MM.1S (cell line): ENCODE data around the gene ERC2.

Experiments
- DNase-seq: peaks from one replicate; pipeline ENCODE4 v3.0.0-alpha.2; 2015
- H2AFZ ChIP-seq: fragments of 300-600 bp; sonication (generic); 2 replicates; pipeline ENCODE4 v1.6.0; 2016; ENCODE audit warnings: antibody characterized with exemption, low read length
- H3F3A ChIP-seq: fragments of 300-600 bp; sonication (generic); 2 replicates; pipeline ENCODE4 v1.6.1; 2016; ENCODE audit warnings: mild to moderate bottlenecking, antibody characterized with exemption, low read length, moderate library complexity, mixed read lengths; ENCODE audit not compliant: insufficient read depth
- H3K27ac ChIP-seq: fragments of 300-600 bp; sonication (generic); 2 replicates; pipeline ENCODE4 v1.5.1; 2016; ENCODE audit warnings: mild to moderate bottlenecking, low read length
- H3K27me3 ChIP-seq: fragments of 300-600 bp; sonication (generic); replicated peaks from 2 replicates; pipeline ENCODE4 v1.6.0; 2016; ENCODE audit warnings: low read length; ENCODE audit not compliant: insufficient read depth
- H3K36me3 ChIP-seq: fragments of 300-600 bp; sonication (generic); replicated peaks from 2 replicates; pipeline ENCODE4 v1.6.1; 2016; ENCODE audit warnings: mild to moderate bottlenecking, low read length, mixed read lengths; ENCODE audit not compliant: insufficient read depth
- H3K4me1 ChIP-seq: fragments of 300-600 bp; sonication (generic); 2 replicates; pipeline ENCODE4 v1.6.1; 2016; ENCODE audit warnings: low read length, mixed read lengths
- H3K4me2 ChIP-seq: fragments of 300-600 bp; sonication (generic); 2 replicates; pipeline ENCODE4 v1.6.0; 2016; ENCODE audit warnings: low read depth, low read length
- H3K4me3 ChIP-seq: fragments of 300-600 bp; sonication (generic); 2 replicates; pipeline ENCODE4 v1.5.1; 2016; ENCODE audit warnings: low read length, mixed read lengths
- H3K79me2 ChIP-seq: fragments of 300-600 bp; sonication (generic); 2 replicates; pipeline ENCODE4 v1.6.1; 2016; ENCODE audit warnings: mixed run types, low read length, mixed read lengths
- H3K9ac ChIP-seq: fragments of 300-600 bp; sonication (generic); 2 replicates; pipeline ENCODE4 v1.6.1; 2016; ENCODE audit warnings: low read length, mixed read lengths
- H3K9me2 ChIP-seq: fragments of 300-600 bp; sonication (generic); replicated peaks from 2 replicates; pipeline ENCODE4 v1.6.1; 2016; ENCODE audit warnings: mild to moderate bottlenecking, low read length, mixed read lengths; ENCODE audit not compliant: insufficient read depth
- H3K9me3 ChIP-seq: fragments of 300-600 bp; sonication (generic); replicated peaks from 2 replicates; pipeline ENCODE4 v1.6.1; 2016; ENCODE audit warnings: mild to moderate bottlenecking, low read length, mixed read lengths; ENCODE audit not compliant: insufficient read depth
- H4K20me1 ChIP-seq: fragments of 300-600 bp; sonication (generic); 2 replicates; pipeline ENCODE4 v1.6.1; 2016; ENCODE audit warnings: mild to moderate bottlenecking, low read length, moderate library complexity, mixed read lengths; ENCODE audit not compliant: insufficient read depth
- CTCF ChIP-seq: fragments of 300-600 bp; sonication (generic); IDR thresholded peaks from 2 replicates; pipeline ENCODE4 v1.5.1; 2016; ENCODE audit warnings: antibody characterized with exemption, low read length, mixed read lengths
- EZH2 ChIP-seq: fragments of 300-600 bp; sonication (generic); optimal IDR thresholded peaks from 2 replicates; pipeline ENCODE3; 2017; ENCODE audit warnings: low read depth, mild to moderate bottlenecking, antibody characterized with exemption, low read length, mixed read lengths
- EZH2phosphoT487 ChIP-seq: fragments of 300-600 bp; sonication (generic); IDR thresholded peaks from 2 replicates; pipeline ENCODE4 v1.6.1; 2018; ENCODE audit warnings: antibody characterized with exemption, low read length

Gene ERC2

DNA sequence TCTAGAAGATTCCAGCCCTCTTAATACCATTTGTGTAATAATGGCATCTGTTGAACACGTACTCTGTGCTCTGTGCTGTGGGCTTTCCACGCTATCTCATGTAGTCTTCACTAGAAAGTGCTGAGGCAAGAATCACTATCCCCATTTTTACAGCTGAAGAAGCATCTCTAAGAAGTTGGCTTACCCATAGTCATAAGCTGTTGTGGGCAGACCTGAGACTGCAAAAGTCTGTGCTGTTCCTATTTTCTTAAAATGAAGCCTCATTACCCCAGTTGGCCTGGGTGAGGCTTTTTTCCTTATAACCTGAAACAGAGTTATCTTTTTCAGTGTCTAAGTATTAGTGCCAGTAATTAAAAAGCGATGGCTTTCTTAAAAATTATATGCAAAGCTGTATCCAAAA lies 58.5 kb downstream of the ERC2 start:
- Histone ChIP-seq H3K27ac (no peak overlapping the region), H3K4me2 (no peak overlapping the region), H2AFZ (no peak overlapping the region), H3K9me3 (no peaks in the 10 kb centered on the region), H3F3A (no peaks in the 10 kb centered on the region), H4K20me1 (no peaks in the 10 kb centered on the region), H3K27me3 (no peaks in the 10 kb centered on the region), H3K79me2 (no peaks in the 10 kb centered on the region), H3K9ac (no peak overlapping the region), H3K9me2 (no peaks in the 10 kb centered on the region), H3K4me1 (no peaks in the 10 kb centered on the region), H3K36me3 (no peaks in the 10 kb centered on the region), H3K4me3 (no peak overlapping the region)
- no peak for TF ChIP-seq EZH2phosphoT487
- no peak for TF ChIP-seq CTCF
- no peak for TF ChIP-seq EZH2
- no peak for DNase-seq

DNA sequence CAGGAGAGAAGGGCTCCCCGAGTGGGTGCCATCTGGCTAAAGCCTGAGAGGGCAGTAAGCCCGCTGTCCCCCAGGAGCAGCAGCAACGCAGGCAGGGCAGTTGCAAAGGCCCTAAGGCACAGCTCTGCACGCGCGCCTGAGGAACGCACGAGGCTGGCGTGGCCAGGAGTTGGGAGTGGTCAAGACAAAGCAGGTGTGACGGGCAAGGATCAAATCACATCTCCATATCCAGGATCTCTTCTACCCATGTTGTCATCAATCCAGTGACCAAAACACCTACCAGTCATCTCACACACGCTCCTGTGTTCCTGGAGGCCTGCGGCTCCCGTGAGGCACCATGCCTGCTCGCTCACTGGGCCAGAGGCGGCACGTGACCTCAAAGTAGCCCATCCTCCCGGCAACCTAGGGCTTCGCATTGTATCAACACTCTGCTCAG lies 59.5 kb downstream of the ERC2 start:
- H3K9me2 ChIP-seq = no peaks in the 10 kb centered on the region
- H3K4me1 ChIP-seq = no peaks in the 10 kb centered on the region
- no peak overlapping the region for H3K4me3 ChIP-seq
- H3K27me3 ChIP-seq = no peaks in the 10 kb centered on the region
- H3K79me2 ChIP-seq = no peaks in the 10 kb centered on the region
- H3K4me2 ChIP-seq = no peak overlapping the region
- H3K27ac ChIP-seq = no peak overlapping the region
- DNase-seq = no peak
- H3K9ac ChIP-seq = no peak overlapping the region
- H2AFZ ChIP-seq = no peak overlapping the region
- no peaks in the 10 kb centered on the region for H3K36me3 ChIP-seq
- H3K9me3 ChIP-seq = no peaks in the 10 kb centered on the region
- no peaks in the 10 kb centered on the region for H4K20me1 ChIP-seq
- no peaks in the 10 kb centered on the region for H3F3A ChIP-seq
- TF ChIP-seq EZH2phosphoT487 = no peak
- no peak for TF ChIP-seq EZH2

- no peak for DNase-seq
- Histone ChIP-seq H3K9me2 (no peaks in the 10 kb centered on the region), H3K27ac (no peak overlapping the region), H2AFZ (no peak overlapping the region), H3K27me3 (no peaks in the 10 kb centered on the region), H3K9me3 (no peaks in the 10 kb centered on the region), H3K4me2 (no peak overlapping the region), H3K4me1 (no peaks in the 10 kb centered on the region), H4K20me1 (no peaks in the 10 kb centered on the region), H3K79me2 (no peaks in the 10 kb centered on the region), H3K36me3 (no peaks in the 10 kb centered on the region), H3K4me3 (no peak overlapping the region), H3F3A (no peaks in the 10 kb centered on the region), H3K9ac (no peak overlapping the region)
- no peak for TF ChIP-seq EZH2phosphoT487
- no peak for TF ChIP-seq EZH2
- no peak for TF ChIP-seq CTCF
These were observed 61.3 kb downstream of the ERC2 start for GRCh38 chr3:56406826-56407515.

GRCh38 chr3:56404884-56405283 lies 63.4 kb downstream of the ERC2 start:
- Histone ChIP-seq H3K9me3 (no peaks in the 10 kb centered on the region), H3K36me3 (no peaks in the 10 kb centered on the region), H3K79me2 (no peaks in the 10 kb centered on the region), H4K20me1 (no peaks in the 10 kb centered on the region), H3F3A (no peaks in the 10 kb centered on the region), H3K4me1 (no peaks in the 10 kb centered on the region), H3K4me2 (no peak overlapping the region), H3K9ac (no peak overlapping the region), H3K4me3 (no peak overlapping the region), H3K27me3 (no peaks in the 10 kb centered on the region), H2AFZ (no peak overlapping the region), H3K9me2 (no peaks in the 10 kb centered on the region), H3K27ac (no peak overlapping the region)
- TF ChIP-seq EZH2 (no peak), EZH2phosphoT487 (no peak), CTCF (no peak)
- no peak for DNase-seq
